Hepatocyte (in vitro differentiated cells): ENCODE results near the gene KCNMA1.

ENCODE experiments used
- CTCF ChIP-seq: fragments of 200-600 bp; sonication (generic); IDR thresholded peaks from 2 replicates; pipeline ENCODE4 v1.5.1; 2016; ENCODE audit warnings: antibody characterized with exemption, mild to moderate bottlenecking; ENCODE audit not compliant: poor library complexity
- EZH2 ChIP-seq: fragments of 200-600 bp; sonication (generic); IDR thresholded peaks from 2 replicates; pipeline ENCODE4 v1.6.1; 2016; ENCODE audit warnings: antibody characterized with exemption, mild to moderate bottlenecking, borderline replicate concordance
- EZH2phosphoT487 ChIP-seq: fragments of 200-600 bp; sonication (generic); IDR thresholded peaks from one replicate; pipeline ENCODE4 v1.6.1; 2018; ENCODE audit warnings: antibody characterized with exemption, mild to moderate bottlenecking, low read depth, moderate library complexity; ENCODE audit not compliant: unreplicated experiment, severe bottlenecking

- TF ChIP-seq CTCF, result no peak
- no peak for TF ChIP-seq EZH2
- TF ChIP-seq EZH2phosphoT487, result no peak
These were observed 440.1 kb downstream of the KCNMA1 start for GRCh38 chr10:77197544-77197943.
